ENCODE data around the gene TOM1L1. TPM values are rescaled to one million over a fixed set of nuclear protein-coding genes. Genes with fewer than 3 reads are reported as not detected.

Gene TOM1L1
- total RNA-seq, 1 donor from 2014 or later: 71.4 TPM

DNA sequence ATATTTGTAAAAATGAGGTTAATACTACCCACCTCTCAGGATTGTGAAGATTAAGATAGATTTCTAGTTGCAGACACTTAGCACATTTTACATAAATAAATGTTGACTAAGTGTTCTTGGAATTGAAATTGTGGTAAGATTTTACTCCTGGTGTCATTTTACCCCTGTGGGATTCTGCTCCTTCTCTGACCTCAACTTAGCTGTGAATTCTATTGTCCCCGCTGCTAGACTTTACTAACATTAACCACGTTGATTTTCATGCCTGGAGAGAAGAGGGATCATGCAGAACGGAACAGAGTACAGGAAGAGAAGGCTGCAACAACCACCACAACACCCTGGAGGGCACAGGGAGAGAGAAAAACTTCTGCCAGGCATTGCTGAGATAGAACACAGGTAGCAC, 2.1 kb upstream of the TOM1L1 start:
- H3K4me3 ChIP-seq (ENCODE audit: low read depth, low read length): no peak overlapping the region
- TF ChIP-seq, protein P1, sequence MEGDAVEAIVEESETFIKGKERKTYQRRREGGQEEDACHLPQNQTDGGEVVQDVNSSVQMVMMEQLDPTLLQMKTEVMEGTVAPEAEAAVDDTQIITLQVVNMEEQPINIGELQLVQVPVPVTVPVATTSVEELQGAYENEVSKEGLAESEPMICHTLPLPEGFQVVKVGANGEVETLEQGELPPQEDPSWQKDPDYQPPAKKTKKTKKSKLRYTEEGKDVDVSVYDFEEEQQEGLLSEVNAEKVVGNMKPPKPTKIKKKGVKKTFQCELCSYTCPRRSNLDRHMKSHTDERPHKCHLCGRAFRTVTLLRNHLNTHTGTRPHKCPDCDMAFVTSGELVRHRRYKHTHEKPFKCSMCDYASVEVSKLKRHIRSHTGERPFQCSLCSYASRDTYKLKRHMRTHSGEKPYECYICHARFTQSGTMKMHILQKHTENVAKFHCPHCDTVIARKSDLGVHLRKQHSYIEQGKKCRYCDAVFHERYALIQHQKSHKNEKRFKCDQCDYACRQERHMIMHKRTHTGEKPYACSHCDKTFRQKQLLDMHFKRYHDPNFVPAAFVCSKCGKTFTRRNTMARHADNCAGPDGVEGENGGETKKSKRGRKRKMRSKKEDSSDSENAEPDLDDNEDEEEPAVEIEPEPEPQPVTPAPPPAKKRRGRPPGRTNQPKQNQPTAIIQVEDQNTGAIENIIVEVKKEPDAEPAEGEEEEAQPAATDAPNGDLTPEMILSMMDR (conservative IDR thresholded peaks at IDR 0.05; ENCODE audit: low read depth, low read length): no peak
- no peak for DNase-seq (ENCODE audit: low read depth)

DNA sequence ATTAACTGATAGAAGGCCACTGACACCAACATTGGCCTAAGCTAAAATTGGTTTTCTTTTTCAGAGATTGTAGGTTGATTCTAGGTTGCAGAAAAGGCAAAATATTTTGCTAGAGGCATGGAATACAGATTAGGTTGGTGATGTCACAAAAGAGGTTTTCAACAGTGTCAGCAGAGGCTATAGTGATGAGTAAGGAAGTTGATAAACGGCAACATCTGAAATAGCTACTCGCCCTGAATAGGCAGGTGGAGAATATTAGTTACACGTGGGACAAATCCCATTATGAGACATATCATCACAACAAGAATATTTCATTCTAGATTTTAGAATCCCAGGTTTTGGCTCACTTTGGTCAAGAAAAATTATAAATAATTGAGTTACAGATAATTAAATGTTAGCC, 1.5 kb upstream of the TOM1L1 start:
- TF ChIP-seq, protein P1 (conservative IDR thresholded peaks at IDR 0.05; ENCODE audit: low read depth, low read length): no peak
- no peak for DNase-seq (ENCODE audit: low read depth)
- no peak overlapping the region for H3K4me3 ChIP-seq (ENCODE audit: low read depth, low read length)

DNA sequence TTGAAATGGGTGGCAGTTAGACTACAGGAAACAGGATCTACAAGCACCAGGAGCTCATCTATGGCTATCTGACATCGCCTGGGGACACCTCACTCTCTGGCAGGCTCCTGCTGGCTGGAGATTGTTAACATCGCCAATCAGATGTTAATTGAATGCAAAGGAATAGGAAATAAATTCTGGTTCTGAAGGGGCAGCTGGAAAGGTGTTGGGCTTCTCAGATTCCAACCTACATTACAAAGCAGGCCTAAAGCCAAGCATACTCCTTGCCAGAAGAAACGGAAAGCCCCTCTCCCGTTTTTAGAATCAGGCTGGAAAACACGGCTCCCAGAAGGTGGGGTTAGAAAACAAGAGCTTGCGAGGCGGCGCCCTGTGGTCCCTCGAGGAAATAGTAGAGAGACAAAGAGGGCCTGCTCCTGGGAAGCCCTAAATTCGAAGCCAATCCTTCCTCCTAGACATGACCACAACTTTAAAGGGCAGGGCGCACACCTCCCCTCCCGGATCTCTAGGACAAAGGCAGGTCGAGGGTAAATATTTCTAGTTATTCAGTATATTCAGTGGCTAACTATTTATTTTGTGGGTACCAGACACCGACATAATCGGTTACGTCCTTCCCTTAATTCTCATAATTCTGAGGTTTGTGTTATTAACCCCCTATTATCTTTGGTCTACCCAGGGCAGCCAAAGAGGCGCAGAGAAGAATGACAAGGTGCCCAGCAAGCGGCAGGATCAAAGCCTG, 763 bp upstream of the TOM1L1 start:
- H3K4me3 ChIP-seq (ENCODE audit: low read depth, low read length): no peak overlapping the region
- no peak for DNase-seq (ENCODE audit: low read depth)
- TF ChIP-seq, protein P1 (conservative IDR thresholded peaks at IDR 0.05; ENCODE audit: low read depth, low read length): no peak

DNA sequence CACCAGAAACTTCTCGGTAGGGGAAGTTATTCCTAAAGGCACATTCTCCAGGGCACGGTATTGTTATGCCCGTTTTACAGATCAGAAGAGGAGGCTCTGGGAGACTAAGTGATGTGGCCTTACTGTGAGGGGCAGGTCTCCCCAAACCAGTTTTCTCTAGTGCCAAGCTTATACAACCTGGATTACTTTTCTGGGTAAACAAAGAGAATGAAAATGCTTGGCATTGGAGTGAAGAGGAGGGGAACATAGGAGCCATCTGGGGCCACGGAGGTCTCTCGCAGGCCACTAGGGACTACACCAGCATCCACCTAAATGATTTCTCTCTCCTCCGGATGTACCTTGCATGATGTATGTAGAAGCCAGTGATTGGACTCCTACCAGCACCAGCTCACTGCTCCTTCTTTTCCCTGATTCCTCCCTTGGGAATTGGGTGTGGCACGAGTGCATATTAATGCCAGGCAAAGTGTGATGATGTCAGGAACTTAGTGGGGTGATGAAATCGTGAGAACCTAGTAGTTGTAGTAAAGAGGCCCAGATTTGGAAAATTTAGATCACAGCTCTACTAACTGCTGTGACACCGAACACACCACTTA, 674 bp downstream of the TOM1L1 start:
- H3K4me3 ChIP-seq (ENCODE audit: low read depth, low read length): no peak overlapping the region
- DNase-seq (ENCODE audit: low read depth): no peak
- TF ChIP-seq, protein P1 (conservative IDR thresholded peaks at IDR 0.05; ENCODE audit: low read depth, low read length): no peak

DNA sequence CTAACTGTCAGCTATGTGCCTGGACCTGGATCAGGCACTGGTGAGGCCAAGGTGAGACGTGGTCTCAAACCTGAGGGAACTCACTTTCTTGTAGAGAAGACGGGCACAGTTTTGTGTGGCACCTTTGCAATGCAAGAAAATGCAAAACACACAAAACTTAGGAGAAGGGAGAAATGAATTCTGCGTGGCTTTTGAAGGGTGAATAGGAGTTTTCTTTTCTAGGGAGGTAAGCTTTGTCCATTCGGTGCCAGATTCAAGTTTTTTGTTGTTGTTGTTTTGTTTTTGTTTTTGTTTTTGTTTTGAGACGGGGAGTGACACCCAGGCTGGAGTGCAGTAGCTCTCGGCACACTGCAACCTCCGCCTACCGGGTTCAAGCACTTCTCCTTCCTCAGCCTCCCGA, 1.4 kb downstream of the TOM1L1 start:
- no peak for DNase-seq (ENCODE audit: low read depth)
- TF ChIP-seq, protein P1 (conservative IDR thresholded peaks at IDR 0.05; ENCODE audit: low read depth, low read length): no peak
- no peak overlapping the region for H3K4me3 ChIP-seq (ENCODE audit: low read depth, low read length)

DNA sequence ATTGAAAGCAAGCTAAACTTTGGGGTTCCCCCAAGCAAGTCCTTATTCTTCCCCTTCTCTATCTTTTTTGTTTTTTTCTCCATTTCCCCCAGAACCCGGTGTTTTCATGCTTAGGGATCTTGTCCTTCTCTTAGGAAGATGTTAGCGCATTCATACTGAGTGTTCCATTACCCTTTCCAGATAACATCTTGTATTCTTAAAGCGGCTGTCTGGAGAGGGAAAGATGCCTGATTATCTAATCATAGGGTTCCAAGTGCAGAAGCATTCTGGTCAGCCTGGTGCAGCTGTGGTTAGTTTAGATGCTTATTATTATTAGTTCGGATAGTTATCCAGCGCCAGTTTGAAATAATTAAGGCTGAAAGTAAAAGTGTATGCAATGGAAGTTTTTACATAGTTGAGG, 2.0 kb downstream of the TOM1L1 start:
- TF ChIP-seq, protein P1 (conservative IDR thresholded peaks at IDR 0.05; ENCODE audit: low read depth, low read length): no peak
- DNase-seq (ENCODE audit: low read depth): no peak
- H3K4me3 ChIP-seq (ENCODE audit: low read depth, low read length): no peak overlapping the region

DNA sequence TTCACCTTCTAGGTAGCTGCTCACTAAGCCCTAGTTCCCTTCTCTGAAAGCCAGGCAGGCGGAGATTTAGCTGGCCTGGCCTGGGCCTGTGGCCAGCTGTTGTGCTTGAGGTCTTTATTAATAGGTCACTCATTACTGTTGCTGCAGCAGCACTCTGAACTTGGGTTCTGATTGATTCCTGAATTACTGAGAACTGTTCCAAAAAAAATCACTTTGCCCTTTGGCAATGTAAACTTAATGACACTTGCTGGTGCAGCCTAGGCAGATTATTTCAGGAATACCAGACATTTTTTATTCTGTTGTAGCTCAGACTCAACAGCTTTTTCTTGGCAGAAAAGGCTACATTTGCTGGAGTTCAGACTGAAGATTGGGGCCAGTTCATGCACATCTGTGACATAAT, 2.7 kb downstream of the TOM1L1 start:
- TF ChIP-seq, protein P1 (conservative IDR thresholded peaks at IDR 0.05; ENCODE audit: low read depth, low read length): no peak
- H3K4me3 ChIP-seq (ENCODE audit: low read depth, low read length): peak overlapping the region; percentile 20
- DNase-seq (ENCODE audit: low read depth): peak; percentile 69
